Stimulated activated CD8-positive, alpha-beta memory T cell treated with anti-CD3 and anti-CD28 coated beads, Interleukin-4, amount 100 ng/mL, for 48 hours (primary cell): ENCODE data around the gene NECTIN2.
"Not testable (repeated sequence)": the region's sequence is repeated elsewhere in the genome, so short reads cannot be mapped to it uniquely, and the experiment has no call there.

Experiments
- DNase-seq: peaks from one replicate; pipeline ENCODE4 v3.0.0-alpha.2; 2020

NECTIN2 gene

DNA sequence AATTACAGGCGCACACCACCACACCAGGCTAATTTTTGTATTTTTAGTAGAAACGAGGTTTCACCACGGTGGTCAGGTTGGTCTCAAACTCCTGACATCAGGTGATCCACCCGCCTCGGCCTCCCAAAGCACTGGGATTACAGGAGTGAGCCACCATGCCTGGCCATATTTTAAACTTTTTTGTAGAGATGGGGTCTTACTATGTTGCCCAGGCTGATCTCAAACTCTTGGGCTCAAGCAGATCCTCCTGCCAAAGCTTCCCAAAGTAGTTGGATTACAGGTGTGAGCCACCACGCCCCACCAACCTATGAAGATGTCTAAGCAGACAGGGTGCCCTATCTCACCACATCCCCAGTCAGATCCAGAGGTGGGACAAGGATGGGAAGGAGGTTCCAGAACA lies 65.8 kb downstream of the NECTIN2 start:
- not testable (repeated sequence) for DNase-seq

DNA sequence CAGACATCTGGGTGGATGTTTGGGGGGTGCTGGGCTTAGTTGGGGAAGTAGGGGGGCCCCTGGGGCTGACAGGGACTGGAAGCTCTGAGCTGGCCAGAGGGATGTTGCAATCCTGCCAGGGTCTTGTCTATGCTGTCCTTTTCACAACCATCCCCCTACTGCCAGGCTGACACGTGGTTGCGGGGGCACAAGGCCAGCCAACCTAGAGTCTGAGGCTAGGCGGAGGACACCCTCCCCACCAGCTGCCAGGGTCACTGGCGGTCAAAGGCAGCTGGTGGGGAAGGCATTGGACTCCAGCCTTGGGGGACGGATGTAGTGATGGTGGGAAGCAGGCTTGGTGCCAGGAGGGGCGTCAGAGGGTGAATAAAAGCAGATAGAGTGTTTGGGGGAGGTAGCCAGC lies 66.8 kb downstream of the NECTIN2 start:
- DNase-seq, result no peak

DNA sequence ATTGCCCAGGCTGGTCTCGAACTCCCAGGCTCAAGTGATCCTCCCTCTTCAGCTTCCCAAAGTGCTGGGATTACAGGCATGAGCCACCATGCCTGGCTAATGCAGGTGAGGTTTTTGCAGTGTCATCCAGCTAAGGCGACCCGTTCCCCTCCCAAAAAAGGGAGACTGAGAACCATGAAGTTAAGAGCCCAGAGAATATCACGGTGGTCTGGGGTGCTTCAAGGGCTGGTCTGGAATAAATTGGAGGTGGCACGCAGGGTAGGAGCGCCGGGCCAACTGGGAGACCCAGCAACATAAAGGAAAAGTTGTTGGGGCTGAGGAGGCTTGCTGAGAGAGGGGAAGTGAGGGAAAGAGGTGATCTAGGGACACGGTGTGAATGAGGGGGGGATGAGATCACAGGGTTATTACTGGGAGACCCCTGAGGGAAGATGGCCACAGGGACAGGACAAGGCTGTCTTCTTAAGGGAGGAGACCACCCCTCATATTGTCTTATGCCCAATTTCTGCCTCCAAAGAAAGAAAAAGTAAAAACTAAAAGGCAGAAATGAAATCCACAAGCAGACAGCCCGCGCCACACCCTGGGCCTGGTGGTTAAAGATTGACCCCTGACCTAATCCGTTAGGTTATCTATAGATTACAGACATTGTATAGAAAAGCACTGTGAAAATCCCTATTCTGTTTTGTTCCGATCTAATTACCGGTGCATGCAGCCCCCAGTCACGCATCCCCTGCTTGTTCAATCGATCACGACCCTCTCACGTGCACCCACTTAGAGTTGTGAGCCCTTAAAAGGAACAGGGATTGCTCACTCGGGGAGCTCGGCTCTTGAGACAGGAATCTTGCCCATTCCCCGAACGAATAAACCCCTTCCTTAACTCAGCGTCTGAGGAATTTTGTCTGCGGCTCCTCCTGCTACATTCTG lies 67.7 kb downstream of the NECTIN2 start:
- not testable (repeated sequence) for DNase-seq

DNA sequence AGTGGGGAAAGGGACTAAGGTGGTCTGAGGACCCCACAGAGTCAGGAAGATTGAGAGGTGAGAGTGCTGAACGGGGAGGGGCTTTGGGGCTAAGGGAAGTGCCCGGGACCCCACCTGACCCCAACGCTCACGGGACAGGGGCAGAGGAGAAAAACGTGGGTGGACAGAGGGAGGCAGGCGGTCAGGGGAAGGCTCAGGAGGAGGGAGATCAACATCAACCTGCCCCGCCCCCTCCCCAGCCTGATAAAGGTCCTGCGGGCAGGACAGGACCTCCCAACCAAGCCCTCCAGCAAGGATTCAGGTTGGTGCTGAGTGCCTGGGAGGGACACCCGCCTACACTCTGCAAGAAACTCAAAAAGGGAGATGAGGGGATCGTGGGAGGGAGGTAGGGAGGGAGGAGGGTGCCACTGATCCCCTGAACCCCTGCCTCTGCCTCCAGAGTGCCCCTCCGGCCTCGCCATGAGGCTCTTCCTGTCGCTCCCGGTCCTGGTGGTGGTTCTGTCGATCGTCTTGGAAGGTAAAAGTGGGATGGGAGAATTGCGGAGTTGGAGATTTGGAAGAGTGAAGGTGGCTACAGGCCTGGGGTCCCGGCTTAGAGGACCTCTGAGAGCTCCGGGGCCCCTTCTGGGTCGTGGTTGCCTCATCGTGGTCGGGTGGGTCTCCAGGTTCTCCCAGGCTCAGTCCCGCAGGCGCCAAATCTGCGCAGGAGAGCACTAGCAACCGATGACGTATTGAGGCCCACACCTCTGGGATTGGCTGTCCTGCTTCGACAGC lies 68.5 kb downstream of the NECTIN2 start, which contains the start of gene APOC1:
TSS of gene APOC1 (plus strand) at position 176 of the 774 bp plus-strand sequence. CDS start at position 460, 284 bp downstream.
- peak; percentile 87 for DNase-seq

DNA sequence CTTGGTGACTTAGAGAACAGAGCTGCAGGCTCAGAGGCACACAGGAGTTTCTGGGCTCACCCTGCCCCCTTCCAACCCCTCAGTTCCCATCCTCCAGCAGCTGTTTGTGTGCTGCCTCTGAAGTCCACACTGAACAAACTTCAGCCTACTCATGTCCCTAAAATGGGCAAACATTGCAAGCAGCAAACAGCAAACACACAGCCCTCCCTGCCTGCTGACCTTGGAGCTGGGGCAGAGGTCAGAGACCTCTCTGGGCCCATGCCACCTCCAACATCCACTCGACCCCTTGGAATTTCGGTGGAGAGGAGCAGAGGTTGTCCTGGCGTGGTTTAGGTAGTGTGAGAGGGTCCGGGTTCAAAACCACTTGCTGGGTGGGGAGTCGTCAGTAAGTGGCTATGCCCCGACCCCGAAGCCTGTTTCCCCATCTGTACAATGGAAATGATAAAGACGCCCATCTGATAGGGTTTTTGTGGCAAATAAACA lies 78.2 kb downstream of the NECTIN2 start:
- no peak for DNase-seq

DNA sequence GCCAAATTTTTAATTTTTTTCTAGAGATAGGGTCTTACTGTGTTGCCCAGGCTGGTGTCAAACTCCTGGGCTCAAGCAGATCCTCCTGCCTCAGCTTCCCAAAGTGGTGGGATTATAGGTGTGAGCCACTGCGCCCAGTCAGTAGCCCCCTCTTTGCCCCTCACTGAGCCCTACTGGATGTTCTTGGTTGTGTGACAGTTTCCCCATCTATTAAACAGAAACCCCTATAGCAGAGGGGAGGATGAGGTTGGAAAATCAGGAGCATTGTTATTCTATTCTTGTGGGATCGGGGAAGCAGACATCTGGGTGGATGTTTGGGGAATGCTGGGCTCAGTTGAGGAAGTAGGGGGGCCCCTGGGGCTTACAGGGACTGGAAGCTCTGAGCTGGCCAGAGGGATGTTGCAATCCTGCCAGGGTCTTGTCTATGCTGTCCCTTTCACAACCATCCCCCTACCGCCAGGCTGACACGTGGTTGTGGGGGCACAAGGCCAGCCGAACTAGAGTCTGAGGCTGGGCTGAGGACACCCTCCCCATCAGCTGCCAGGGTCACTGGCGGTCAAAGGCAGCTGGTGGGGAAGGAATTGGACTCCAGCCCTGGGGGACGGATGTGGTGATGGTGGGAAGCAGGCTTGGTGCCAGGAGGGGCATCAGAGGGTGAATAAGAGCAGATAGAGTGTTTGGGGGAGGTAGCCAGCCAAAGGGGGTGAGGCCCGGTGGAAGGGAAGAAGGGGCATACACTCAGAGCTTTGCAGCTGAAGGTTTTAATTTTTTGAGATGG lies 79.2 kb downstream of the NECTIN2 start:
- no peak for DNase-seq

DNA sequence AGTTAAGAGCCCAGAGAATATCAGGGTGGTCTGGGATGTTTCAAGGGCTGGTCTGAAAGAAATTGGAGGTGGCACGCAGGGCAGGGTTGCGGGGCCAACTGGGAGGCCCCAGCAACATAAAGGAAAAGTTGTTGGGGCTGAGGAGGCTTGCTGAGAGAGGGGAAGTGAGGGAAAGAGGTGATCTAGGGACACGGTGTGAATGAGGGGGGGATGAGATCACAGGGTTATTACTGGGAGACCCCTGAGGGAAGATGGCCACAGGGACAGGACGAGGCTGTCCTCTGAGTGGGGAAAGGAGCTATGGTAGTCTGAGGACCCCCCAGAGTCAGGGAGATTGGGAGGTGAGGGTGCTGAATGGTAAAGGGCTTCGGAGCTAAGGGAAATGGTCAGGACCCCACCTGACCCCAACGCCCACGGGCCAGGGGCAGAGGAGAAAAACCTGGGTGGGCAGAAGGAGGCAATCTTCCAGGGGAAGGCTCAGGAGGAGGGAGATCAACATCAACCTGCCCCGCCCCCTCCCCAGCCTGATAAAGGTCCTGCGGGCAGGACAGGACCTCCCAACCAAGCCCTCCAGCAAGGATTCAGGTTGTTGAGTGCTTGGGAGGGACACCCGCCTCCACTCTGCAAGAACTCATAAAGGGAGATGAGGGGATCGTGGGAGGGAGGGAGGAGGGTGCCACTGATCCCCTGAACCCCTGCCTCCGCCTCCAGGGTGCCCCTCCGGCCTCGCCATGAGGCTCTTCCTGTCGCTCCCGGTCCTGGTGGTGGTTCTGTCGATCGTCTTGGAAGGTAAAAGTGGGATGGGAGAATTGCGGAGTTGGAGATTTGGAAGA lies 80.4 kb downstream of the NECTIN2 start:
- DNase-seq, result not testable (repeated sequence)

DNA sequence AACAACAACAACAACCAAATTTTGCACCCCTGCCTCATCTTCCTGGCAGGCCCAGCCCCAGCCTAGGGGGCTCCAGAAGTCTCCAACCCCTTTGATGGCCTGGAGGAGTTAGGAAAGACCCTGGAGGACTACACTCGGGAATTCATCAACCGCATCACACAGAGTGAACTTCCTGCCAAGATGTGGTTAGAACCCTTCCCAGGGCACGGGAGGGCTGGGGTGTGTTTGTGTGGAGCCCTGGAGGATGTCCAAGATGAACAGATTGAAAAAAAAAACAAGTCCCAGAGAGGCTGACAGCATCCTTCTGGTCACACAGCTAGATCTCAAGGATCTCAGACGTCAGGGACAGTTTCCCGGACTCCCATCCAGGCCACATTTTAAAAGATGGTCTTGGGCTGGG lies 81.6 kb downstream of the NECTIN2 start:
- DNase-seq, result no peak

DNA sequence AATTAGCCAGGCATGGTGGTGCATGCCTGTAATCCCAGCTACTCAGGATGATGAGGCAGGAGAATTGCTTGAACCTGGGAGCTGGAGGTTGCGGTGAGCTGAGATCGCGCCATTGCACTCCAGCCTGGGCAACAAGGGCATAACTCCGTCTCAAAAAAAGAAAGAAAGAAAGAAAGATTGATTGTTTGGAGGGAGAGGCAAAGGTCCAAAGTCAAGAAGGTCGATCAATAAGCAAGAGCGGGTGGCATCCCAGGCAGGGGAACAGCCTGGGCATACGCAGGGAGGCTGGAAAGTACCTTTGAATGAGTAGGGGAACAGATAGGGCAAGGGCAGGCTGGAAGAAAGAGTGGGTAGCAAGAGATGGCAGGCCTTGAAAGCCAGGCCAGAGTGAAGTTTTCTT lies 84.0 kb downstream of the NECTIN2 start:
- no peak for DNase-seq

DNA sequence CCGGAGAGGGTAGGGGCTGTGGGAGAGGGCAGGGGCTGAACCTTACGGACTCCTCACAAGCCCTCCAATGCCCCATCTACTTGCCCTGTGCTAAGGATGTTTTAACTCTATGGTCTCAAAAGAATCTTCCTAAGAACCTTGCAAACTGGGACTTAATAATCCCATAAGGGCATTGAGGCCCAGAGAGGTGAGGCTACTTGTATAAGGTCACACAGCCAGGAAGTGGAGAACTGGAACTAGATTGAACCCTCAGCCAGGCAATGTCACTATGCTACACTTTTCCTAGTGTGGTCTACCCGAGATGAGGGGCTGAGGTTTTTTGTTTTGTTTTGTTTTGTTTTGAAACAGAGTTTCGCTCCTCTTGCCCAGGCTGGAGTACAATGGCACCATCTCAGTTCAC lies 85.4 kb downstream of the NECTIN2 start:
- no peak for DNase-seq
